Measurements from ENCODE around the gene PECR. TPM values are rescaled to one million over a fixed set of nuclear protein-coding genes. Genes with fewer than 3 reads are reported as not detected.
"Not testable (repeated sequence)": the region's sequence is repeated elsewhere in the genome, so short reads cannot be mapped to it uniquely, and the experiment has no call there.

PECR gene
- total RNA-seq, 1 donor, result 11.8 TPM

DNA sequence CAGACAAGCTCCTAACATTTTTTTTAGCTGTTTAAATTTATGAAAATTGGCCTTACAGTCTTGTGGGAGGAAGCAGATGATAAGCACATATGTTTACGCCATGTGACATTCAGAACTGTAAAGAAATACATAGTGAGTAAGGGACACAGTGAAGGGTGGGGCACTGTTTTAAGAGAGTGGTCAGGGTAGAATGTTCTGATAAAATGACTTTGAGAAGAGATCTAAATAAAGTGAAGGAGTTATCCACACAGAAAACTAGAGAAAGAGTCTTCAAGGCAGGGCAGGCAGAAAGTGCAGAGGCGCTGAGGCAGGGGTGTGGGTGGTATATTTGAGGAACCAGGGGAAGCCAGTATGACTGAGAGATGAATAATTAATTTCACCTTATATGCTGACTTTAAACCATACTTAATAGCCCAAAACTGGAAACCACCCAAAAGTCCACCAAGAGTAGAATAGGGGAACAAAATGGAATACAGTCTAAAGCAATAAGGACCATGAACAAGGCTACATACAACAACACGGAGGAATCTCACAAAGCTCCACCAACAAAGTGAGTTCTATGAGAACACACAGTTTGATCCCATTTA lies 76.8 kb downstream of the PECR start:
- peak in 2 of 3 donors; percentile 51 to 72 for DNase-seq (ENCODE audit: low read depth in 2 of 3, low spot score in 2 of 3)

DNA sequence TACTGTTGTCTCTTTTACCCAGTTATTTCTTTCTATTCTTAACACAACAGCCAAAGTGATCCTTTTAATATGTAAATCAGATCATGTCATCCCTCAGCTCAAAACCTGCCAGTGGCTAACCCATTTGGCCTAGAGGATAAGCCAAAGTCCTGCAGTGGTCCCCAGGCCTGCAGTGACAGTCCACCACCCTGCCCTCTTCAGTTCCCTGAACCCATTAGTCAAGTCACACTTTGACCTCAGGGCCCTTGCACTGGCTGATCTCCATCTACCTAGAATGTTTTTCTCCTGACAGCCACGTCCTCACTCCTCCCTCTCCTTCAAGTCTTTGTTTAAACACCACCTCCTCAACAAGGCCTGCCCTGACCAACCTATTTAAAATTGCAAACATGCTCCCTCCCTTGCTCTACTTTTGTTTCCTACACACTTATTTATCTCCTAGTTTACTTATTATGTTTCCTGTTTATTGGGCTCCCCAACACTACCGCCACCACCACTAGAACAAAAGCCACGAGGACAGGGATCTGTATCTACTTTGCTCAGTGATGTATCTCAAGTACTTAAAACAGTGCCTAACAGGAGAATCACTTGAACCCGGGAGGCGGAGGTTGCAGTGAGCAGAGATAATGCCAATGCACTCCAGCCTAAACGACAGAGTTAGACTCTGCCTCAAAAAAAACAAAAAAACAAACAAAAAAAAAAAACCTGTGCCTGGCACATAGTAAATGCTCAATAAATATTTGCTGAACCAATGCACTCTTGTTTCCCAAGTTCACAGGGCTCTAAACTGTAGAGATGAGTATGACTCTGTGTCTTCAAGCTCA lies 77.5 kb downstream of the PECR start:
- no peak for DNase-seq (ENCODE audit: low read depth in 2 of 3, low spot score in 2 of 3)

DNA sequence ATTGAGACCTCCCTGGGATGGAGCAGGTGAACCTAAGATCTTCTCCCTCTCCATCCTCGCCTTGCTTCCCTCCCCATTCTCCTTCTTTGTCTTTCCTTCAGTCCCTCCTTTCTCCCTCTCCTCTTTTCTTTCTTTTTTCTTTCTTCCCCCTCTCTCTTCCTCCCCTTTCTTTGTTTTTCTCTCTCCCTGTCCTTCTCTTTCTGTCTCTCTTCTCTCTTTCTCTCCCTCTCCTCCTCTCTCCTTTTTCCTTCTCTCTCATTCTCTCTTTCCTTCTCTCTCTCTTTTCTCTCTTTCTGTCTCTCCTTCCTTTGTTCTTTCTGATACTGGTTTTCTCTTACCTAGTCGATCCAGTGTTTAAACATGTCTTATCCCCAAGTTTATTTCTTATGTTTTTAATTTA lies 78.9 kb downstream of the PECR start:
- no peak for DNase-seq (ENCODE audit: low read depth in 2 of 3, low spot score in 2 of 3)

DNA sequence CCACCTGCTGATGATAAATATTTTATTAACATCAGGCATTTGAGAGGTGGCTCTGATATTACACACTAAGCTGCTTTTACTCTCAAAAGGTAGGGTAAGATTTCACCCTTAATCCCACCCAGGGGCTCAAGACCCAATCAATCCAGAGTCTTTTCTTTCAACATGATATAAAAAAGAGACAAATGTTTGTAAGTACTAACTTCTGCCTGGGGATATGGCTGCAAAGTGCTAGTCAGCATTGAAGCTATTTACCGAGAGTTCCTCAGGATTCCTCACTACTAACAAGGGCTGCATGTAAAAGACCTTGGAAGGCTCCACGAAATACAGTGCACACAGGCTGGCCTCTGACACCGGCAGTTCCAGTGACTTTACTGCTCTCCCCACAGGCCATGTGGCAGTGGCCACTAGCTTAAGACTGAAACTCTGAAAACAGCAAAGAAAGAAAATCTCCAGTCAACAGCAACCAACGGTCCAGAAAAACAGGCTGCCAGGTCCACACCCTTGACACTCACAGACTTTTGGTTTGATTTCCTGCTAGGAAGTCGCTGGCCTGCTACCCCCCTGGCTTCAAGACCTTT lies 79.4 kb downstream of the PECR start:
- DNase-seq (ENCODE audit: low read depth in 2 of 3, low spot score in 2 of 3), result no peak

DNA sequence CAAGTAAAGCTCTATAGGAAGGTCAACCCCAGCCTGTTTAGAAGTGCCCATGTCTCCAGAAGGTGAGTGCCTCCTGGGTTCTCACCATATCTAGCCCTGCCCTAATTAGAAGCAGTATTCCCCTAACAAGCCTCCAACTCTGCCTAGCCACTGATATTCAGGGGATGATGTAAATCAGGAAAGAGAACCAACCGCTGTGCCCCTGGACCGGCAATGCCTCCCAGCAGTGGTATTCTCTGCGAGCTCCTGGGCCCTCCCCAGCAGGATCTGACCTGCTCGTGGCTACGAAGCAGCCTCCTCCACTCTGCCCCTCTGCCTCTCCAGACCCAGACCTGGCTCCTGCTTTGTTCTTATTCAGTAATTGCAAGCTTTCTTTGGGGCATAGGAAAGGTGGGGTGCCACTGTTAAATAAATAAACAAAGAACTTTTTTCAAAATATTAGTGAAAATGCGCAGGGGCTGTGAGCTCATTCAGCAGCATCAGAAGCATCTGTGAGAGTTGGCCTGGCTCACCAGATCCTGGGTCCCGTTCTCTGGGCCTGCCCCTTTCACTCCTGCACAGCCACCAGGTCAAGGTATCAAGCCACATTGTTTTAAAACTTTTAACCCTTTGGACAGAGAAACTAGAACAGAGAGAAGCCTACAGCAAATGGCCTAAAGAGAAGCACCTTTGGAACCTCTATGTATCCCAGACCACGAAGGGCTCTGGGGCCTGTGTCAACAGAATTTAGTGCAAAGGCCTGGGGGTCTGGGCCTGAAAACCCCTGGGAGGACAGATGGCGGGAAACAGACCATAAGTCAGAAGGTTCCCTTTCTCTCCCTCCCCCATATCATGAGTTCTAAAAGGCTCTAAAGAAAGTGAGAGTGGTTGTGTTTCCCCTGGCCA lies 80.2 kb downstream of the PECR start:
- DNase-seq (ENCODE audit: low read depth in 2 of 3, low spot score in 2 of 3), result peak in 1 of 3 donors; percentile 55

DNA sequence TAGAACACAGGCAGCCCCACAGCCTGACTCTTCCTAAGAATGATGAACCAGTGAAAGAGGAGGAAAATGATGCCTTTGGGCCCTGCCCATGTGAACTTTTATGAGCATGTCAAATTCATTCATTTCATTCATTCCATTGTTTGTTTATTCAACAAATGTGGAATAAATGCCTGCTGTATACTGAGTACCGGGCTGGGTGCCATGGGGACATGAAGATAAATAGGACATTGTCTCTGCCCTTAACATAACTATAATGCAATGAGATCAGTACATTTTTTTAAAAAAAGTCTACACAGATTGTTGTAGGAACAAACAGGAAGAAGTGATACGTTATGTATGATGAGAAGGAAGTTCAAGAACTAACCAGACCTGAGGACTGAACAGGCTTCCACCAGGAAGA lies 83.0 kb downstream of the PECR start:
- DNase-seq (ENCODE audit: low read depth in 2 of 3, low spot score in 2 of 3), result no peak

DNA sequence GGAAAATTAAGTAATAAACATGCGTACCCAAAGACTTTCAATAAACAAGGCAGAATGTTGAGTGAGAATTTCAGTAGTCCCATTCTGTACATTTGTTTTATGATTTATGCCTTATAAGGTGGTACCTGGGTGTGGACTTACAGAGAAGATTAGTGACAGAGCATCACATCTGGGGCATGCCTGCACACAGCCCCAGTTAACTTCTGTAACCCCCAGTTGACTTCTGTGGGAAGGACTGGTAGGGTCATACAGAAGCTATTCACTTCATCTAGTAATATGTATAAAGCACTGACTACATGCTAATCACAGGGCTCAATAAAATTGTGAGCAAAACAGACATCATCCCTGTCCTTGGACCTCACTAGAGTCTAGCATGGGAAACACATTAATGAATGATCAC lies 84.4 kb downstream of the PECR start:
- DNase-seq (ENCODE audit: low read depth in 2 of 3, low spot score in 2 of 3), result no peak

DNA sequence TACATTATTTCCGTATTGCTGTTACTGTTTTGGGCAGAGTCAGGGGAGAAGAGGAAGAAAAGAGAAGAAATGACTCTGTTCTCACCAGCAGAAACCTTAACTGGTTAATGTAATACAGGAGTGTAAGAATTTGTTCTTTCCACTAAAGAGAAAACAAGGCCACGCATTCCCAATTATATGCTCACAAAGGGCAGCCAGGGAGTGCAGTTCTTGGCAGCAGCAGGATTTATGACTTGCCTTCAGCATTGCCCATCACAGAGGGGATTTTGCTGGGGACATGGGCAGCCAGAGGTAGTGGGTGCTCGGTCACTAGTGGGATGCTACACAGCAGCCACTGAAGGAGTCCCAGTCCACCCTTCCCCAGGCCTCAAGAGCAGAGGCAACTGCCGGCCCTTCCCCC lies 86.7 kb downstream of the PECR start:
- DNase-seq (ENCODE audit: low read depth in 2 of 3, low spot score in 2 of 3), result no peak

DNA sequence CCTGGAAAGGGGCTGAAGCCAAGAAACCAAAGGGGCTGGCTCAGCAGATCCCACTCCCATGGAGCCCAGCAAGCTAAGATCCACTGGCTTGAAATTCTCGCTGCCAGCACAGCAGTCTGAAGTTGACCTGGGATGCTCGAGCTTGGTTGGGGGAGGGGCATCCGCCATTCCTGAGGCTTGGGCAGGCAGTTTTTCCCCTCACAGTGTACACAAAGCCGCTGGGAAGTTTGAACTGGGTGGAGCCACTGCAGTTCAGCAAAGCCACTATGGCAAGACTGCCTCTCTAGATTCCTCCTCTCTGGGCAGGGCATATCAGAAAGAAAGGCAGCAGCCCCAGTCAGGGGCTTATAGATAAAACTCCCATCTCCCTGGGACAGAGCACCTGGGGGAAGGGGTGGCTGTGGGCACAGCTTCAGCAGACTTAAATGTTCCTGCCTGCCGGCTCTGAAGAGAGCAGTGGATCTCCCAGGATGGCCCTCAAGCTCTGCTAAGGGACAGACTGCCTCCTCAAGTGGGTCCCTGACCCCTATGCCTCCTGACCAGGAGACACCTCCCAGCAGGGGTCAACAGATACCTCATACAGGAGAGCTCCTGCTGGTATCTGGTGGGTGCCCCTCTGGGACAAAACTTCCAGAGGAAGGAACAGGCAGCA lies 92.9 kb downstream of the PECR start:
- DNase-seq (ENCODE audit: low read depth in 2 of 3, low spot score in 2 of 3), result not testable (repeated sequence)

Other genes with a start within 250 kb of the PECR start
- gene MREG, start 68.3 kb downstream of the PECR start, total RNA-seq, result 6.5 TPM
- under 0.01 TPM for gene TMEM169, start 110 bp upstream of the PECR start, total RNA-seq
- 118 TPM for gene XRCC5, start 27.5 kb upstream of the PECR start, total RNA-seq

Data from hematopoietic multipotent progenitor cell (in vitro differentiated cells).